ENCODE results near the gene FAM229A. TPM values are rescaled to one million over a fixed set of nuclear protein-coding genes. Genes with fewer than 3 reads are reported as not detected.

Gene FAM229A
- total RNA-seq, 1 experiment from 2014 or later, result 5.0 TPM

- no peak for DNase-seq (ENCODE audit: extremely low read depth, low read depth)
Measured at GRCh38 chr1:32332290-32333079, 29.8 kb downstream of the FAM229A start.

- DNase-seq (ENCODE audit: extremely low read depth, low read depth), result no peak
Measured at GRCh38 chr1:32331549-32331948, 30.7 kb downstream of the FAM229A start.

DNA sequence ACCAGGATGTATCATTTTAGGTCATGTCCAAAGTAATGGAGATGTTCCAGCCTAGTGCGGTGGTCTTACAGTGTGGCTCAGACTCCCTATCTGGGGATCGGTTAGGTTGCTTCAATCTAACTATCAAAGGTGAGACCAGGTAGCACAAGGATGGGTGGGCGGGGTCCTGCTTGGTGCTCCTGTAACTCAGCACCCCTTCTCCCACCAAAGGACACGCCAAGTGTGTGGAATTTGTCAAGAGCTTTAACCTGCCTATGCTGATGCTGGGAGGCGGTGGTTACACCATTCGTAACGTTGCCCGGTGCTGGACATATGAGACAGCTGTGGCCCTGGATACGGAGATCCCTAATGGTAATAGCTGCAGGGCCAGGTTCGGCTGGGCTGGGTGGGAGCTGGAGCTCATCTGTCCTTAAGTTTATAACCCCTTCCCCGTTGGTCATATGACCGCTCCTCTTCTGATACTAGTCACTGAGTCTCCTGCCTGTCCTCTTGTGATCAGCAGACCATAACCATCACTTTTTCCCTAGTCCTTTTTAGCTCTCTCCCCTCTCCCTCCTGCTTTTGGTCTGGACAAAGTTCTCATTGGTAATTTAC is 31.6 kb downstream of the FAM229A start:
- DNase-seq (ENCODE audit: extremely low read depth, low read depth), result no peak

GRCh38 chr1:32329931-32330466 is 32.3 kb downstream of the FAM229A start:
- DNase-seq (ENCODE audit: extremely low read depth, low read depth), result no peak

DNA sequence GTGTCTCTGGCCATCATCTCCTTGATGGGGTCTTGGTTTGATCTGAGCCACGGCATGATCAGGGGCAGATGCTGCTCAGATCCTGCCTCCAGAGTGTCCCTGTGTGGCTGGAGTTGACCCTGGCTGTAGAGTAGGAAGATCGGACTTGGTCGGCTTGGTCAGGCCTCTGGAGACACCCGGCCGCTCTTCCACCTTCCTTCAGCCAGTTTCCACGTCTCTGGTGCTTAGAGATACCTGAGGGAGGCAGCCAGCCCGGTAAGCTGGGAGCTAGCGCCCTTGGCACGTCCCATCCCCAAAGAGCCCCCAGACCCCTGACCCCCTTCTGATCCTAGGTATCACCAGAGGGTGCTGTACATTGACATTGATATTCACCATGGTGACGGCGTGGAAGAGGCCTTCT is 35.1 kb downstream of the FAM229A start:
- no peak for DNase-seq (ENCODE audit: extremely low read depth, low read depth)

DNA sequence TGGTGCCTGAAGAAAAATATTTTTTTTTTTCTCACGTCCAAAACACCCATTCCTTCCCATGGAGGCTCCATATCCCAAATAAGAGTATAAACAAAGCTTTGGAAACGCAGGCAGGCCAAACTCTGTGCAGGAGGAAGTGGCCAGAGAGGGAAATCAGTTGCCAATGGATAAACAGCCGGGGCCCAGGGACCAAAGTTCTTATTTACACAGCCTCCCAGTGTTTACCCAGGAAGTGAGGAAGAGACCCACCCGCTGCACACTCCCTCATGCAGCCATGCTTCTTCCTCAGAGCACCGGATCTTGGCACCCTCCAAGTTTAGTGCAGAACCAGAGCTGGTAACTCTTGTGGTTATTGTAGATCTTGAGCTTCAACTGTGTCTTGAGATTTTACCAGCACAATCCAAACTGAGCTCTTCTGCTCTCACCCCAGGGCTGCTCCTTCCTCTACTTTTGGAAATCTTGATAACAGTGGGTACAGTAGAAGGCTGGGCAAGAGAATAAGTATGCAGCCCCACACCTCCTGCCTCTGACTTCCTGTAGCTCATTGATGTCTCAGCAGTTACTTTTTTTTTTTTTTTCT is 40.5 kb downstream of the FAM229A start:
- no peak for DNase-seq (ENCODE audit: extremely low read depth, low read depth)

GRCh38 chr1:32318127-32318869 is 44.0 kb downstream of the FAM229A start:
- no peak for DNase-seq (ENCODE audit: extremely low read depth, low read depth)

- DNase-seq (ENCODE audit: extremely low read depth, low read depth), result no peak
Measured at GRCh38 chr1:32316903-32317277, 45.4 kb downstream of the FAM229A start.

GRCh38 chr1:32311709-32312393 is 50.4 kb downstream of the FAM229A start:
- DNase-seq (ENCODE audit: extremely low read depth, low read depth), result no peak

Other genes with a start within 250 kb of the FAM229A start
- gene TXLNA, start 182.8 kb downstream of the FAM229A start, total RNA-seq (2014; rRNA removed; shearing (Covaris generic)), result 42.2 and 46.2 TPM in 2 replicates
- 2.4 and 2.7 TPM in 2 replicates for gene CCDC28B, start 161.9 kb downstream of the FAM229A start, total RNA-seq (2014; rRNA removed; shearing (Covaris generic))
- 2.3 and 2.9 TPM in 2 replicates for gene IQCC, start 156.8 kb downstream of the FAM229A start, total RNA-seq (2014; rRNA removed; shearing (Covaris generic))
- gene DCDC2B, start 153.4 kb downstream of the FAM229A start, total RNA-seq (2014; rRNA removed; shearing (Covaris generic)), result not detected in 2 replicates
- 5.4 and 6.5 TPM in 2 replicates for gene TMEM234, start 140.1 kb downstream of the FAM229A start, total RNA-seq (2014; rRNA removed; shearing (Covaris generic))
- gene EIF3I, start 140.1 kb downstream of the FAM229A start, total RNA-seq (2014; rRNA removed; shearing (Covaris generic)), result 288 and 292 TPM in 2 replicates
- gene FAM167B, start 115.3 kb downstream of the FAM229A start, total RNA-seq (2014; rRNA removed; shearing (Covaris generic)), result not detected in 2 replicates
- gene LCK, start 111.2 kb downstream of the FAM229A start, total RNA-seq (2014; rRNA removed; shearing (Covaris generic)), result not detected in 2 replicates
- 34.6 and 35.6 TPM in 2 replicates for gene HDAC1, start 70.4 kb downstream of the FAM229A start, total RNA-seq (2014; rRNA removed; shearing (Covaris generic))
- 16.2 and 21.6 TPM in 2 replicates for gene MARCKSL1, start 26.3 kb downstream of the FAM229A start, total RNA-seq (2014; rRNA removed; shearing (Covaris generic))
- gene TSSK3, start 54 bp upstream of the FAM229A start, total RNA-seq (2014; rRNA removed; shearing (Covaris generic)), result 0.57 and 0.98 TPM in 2 replicates
- 21.6 and 24.2 TPM in 2 replicates for gene BSDC1, start 32.0 kb upstream of the FAM229A start, total RNA-seq (2014; rRNA removed; shearing (Covaris generic))
- not detected in 2 replicates for gene ZBTB8B, start 102.6 kb upstream of the FAM229A start, total RNA-seq (2014; rRNA removed; shearing (Covaris generic))
- 4.1 and 5.5 TPM in 2 replicates for gene ZBTB8A, start 176.9 kb upstream of the FAM229A start, total RNA-seq (2014; rRNA removed; shearing (Covaris generic))

Data from NCI-H460 (cell line).